HG02840 (cell line): ENCODE data around the gene CHST15.

Source experiments
- ATAC-seq: cut with Tn5 transposase; IDR thresholded peaks from one replicate; pipeline ENCODE4 v1.9.1; 2021; ENCODE audit warnings: mild to moderate bottlenecking, moderate library complexity, moderate number of reproducible peaks; ENCODE audit not compliant: unreplicated experiment, low FRiP score

Gene CHST15

GRCh38 chr10:123988694-123989093 lies 104.7 kb downstream of the CHST15 start:
- no peak for ATAC-seq

- ATAC-seq: no peak
Observed at GRCh38 chr10:123986736-123987135, 106.7 kb downstream of the CHST15 start.

GRCh38 chr10:123974406-123974805 lies 119.0 kb downstream of the CHST15 start:
- no peak for ATAC-seq

- no peak for ATAC-seq
Observed at GRCh38 chr10:123972481-123973401, 120.7 kb downstream of the CHST15 start.

GRCh38 chr10:123970927-123971286 lies 122.5 kb downstream of the CHST15 start:
- no peak for ATAC-seq

- no peak for ATAC-seq
Observed at GRCh38 chr10:123970207-123970926, 123.0 kb downstream of the CHST15 start.

GRCh38 chr10:123967626-123968243 lies 125.7 kb downstream of the CHST15 start:
- ATAC-seq: no peak

- ATAC-seq: no peak
Observed at GRCh38 chr10:123966896-123967231, 126.5 kb downstream of the CHST15 start.

- ATAC-seq: no peak
Observed at GRCh38 chr10:123965973-123966895, 127.2 kb downstream of the CHST15 start.

GRCh38 chr10:123964953-123965352 lies 128.4 kb downstream of the CHST15 start:
- no peak for ATAC-seq

GRCh38 chr10:123962756-123963530 lies 130.5 kb downstream of the CHST15 start:
- ATAC-seq: no peak

GRCh38 chr10:123958241-123958640 lies 135.2 kb downstream of the CHST15 start:
- no peak for ATAC-seq
